Activated CD8-positive, alpha-beta memory T cell treated with anti-CD3 and anti-CD28 coated beads for 4 hours (primary cell): ENCODE results near the gene KIRREL3.

Experiments
- DNase-seq, 2 donors: peaks; one replicate each; pipeline ENCODE4 v3.0.0-alpha.2; 2020; ENCODE audit warnings: low read depth in 2 of 2

The KIRREL3 gene

GRCh38 chr11:126601550-126602215 is 398.9 kb downstream of the KIRREL3 start:
- no peak for DNase-seq

GRCh38 chr11:126601136-126601535 is 399.4 kb downstream of the KIRREL3 start:
- no peak for DNase-seq

GRCh38 chr11:126599217-126599897 is 401.2 kb downstream of the KIRREL3 start:
- no peak for DNase-seq

GRCh38 chr11:126598344-126599216 is 402.0 kb downstream of the KIRREL3 start:
- DNase-seq, result no peak

- no peak for DNase-seq
These were observed 403.5 kb downstream of the KIRREL3 start for GRCh38 chr11:126597041-126597440.

GRCh38 chr11:126596474-126596873 is 404.1 kb downstream of the KIRREL3 start:
- no peak for DNase-seq

- DNase-seq, result no peak
These were observed 405.0 kb downstream of the KIRREL3 start for GRCh38 chr11:126595560-126595959.

GRCh38 chr11:126594921-126595367 is 405.6 kb downstream of the KIRREL3 start:
- no peak for DNase-seq

- DNase-seq, result no peak
These were observed 407.8 kb downstream of the KIRREL3 start for GRCh38 chr11:126592496-126593410.

GRCh38 chr11:126591966-126592489 is 408.5 kb downstream of the KIRREL3 start:
- no peak for DNase-seq

GRCh38 chr11:126589492-126589803 is 411.1 kb downstream of the KIRREL3 start:
- no peak for DNase-seq

GRCh38 chr11:126588630-126589491 is 411.7 kb downstream of the KIRREL3 start:
- no peak for DNase-seq

- no peak for DNase-seq
These were observed 413.0 kb downstream of the KIRREL3 start for GRCh38 chr11:126587541-126587940.

GRCh38 chr11:126585774-126586491 is 414.6 kb downstream of the KIRREL3 start:
- DNase-seq, result no peak

GRCh38 chr11:126585388-126585773 is 415.2 kb downstream of the KIRREL3 start:
- DNase-seq, result no peak

- no peak for DNase-seq
These were observed 416.8 kb downstream of the KIRREL3 start for GRCh38 chr11:126583594-126584427.

GRCh38 chr11:126583101-126583500 is 417.5 kb downstream of the KIRREL3 start:
- no peak for DNase-seq

- no peak for DNase-seq
These were observed 418.5 kb downstream of the KIRREL3 start for GRCh38 chr11:126581871-126582648.
